RPMI8226 (cell line): ENCODE results near the gene DNAI2.

Experiments used
- DNase-seq: peaks from one replicate; pipeline ENCODE4 v3.0.0-alpha.2; 2015

The DNAI2 gene, protein sequence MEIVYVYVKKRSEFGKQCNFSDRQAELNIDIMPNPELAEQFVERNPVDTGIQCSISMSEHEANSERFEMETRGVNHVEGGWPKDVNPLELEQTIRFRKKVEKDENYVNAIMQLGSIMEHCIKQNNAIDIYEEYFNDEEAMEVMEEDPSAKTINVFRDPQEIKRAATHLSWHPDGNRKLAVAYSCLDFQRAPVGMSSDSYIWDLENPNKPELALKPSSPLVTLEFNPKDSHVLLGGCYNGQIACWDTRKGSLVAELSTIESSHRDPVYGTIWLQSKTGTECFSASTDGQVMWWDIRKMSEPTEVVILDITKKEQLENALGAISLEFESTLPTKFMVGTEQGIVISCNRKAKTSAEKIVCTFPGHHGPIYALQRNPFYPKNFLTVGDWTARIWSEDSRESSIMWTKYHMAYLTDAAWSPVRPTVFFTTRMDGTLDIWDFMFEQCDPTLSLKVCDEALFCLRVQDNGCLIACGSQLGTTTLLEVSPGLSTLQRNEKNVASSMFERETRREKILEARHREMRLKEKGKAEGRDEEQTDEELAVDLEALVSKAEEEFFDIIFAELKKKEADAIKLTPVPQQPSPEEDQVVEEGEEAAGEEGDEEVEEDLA

DNA sequence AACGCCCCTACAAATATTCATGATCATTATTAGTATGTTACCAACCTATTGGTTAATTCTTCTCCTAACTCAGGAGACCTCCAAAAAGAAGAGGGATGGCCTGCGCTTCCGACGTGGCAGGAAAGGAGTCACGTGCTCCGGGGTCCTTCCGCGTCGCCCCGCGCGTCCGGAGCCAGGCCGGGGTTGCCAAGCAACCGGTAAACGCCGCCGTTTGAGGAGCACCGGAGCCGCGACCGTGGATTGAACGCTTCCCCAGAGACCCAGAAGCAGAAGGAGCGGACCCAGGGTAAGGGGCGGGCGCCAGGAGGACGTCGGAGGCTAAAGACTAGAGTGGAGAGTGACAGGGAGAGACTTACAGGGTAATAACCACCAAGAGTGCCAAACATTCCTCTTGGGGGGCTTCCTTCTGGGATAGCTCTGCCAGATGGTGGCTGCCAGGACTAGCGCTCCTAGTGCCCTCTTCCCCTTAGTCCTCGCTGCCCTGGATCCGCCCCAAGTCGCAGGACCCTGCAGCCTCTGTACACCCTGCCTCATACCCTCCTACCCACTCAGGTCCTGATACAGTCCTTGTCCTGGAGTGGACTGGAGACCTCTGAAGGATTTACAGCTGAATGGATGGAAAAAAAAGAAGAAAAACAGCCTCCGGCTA is at the start of gene DNAI2:
DNAI2 (plus strand) TSS at position 175 of the 649 bp plus-strand sequence. CDS start 7,584 bp downstream, outside the sequence.
- DNase-seq, result no peak

DNA sequence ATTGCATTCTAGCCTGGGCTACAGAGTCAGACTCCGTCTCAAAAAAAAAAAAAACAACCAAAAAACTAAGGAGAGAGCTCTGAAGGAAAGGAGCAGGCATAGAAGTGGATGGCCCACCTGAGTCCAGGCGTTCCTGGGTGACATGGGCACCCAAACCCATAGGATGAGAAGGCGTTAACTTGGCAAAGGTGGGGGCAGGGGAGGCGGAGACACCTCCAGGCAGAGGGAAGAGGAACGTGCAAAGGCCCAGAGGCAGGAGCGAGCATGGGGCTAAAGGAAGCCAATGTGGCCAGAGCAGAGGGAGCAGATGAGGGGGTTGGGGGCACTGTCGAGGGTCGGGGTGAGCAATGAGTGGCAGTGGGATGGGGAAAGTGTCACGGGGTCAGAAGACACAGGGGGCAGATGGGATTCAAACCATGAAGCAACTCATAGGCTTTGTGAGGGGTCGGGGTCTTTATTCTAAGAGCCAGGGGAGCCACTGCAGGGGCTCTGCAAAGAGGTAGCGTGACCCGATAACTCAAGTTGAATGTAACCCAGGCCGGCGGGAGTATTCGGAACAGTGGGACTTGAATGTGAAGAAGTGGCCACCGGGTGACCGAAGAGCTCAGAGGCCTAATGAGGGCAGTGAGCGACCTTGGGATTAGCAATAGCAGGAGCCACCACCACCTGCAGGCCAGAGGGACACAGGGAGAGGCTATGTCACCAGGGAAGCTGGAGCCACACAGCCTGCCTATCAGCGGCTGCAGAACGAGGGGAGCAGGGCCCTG is 48.9 kb upstream of the DNAI2 start:
- DNase-seq, result no peak

DNA sequence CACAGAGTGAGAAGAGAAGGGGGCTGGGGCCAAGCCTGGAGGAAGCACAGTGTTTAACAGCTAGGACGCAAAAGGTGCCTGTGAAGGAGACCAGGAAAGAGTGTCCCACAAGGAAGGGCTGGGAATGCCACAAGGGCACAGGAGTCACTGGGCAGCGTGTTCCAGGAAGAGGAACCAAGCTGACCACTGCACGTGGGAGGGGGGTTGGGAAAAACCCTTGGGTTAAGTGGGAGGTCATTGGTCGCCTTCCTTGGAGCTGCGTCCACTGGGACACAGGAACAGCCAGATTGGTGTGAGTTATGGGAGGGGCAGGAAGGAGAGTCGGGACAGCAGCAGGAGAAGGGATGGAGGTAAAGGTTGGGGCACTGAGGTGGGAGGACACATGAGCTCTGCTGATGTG is 47.8 kb upstream of the DNAI2 start:
- DNase-seq, result no peak

DNA sequence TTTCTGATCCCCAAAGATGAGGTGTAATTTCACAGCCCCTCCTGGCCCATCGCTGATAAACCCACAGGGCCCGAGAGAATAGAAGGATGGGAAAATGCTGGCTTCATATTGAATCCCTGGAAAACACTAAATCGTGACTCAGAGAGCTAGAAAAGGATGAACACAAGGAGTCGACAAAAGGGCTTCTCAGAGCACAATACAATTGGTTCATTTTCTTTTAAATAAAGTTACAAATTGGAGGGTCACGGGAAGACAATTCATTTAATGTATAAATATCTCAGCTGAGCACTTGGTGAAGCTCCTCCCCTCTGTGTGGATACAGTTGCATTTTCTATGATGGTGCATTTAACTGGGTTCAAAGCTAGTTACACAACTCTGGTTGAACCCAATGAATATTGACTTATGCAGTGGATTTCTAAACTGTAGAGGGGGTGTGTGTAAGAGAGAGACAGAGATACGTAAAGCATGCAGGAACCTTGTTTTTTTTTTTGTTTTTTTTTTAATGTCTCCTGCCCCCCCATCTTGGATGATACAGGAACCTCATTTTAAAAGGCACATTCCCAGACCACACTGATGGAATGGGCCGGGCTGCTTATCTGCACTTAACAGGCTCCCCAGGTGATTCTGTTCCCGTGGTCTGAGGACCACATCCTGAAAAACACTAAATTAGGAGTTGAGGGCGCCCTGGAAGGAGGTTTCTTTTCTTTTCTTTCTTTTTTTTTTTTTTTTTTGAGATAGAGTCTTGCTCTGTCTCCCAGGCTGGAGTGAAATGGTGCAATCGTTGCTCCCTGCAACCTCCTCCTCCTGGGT is 46.6 kb upstream of the DNAI2 start:
- no peak for DNase-seq

DNA sequence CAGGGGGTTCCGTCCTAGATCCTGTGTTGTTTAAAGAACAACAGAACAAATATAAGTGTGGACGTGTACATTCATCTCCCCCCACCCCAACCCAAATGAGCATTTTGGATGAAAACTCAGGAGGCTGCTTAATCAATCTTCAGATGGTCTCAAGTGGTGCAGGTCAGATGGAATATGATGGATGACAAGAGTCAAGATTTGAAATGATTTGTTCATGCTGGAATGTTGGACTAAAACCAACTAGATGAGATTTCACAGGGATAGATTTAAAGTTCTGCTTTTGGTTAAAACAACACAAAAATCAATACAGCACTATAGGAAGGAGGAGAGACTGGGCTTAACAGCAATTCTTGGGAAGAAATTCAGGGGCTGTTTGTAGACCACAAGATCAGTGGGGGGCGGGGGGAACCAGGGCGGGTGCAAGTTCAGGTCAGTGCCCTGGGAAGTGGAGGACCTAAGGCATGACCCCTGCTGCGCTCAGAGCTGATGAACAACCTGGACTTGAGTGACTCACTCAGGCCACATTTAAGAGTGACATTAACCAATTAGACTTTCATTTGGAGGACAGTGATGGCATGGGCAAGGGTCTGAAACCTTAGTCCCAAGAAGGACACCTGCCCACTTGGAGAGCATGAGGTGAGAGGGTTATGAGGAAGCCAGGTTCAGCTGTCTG is 45.6 kb upstream of the DNAI2 start:
- no peak for DNase-seq

DNA sequence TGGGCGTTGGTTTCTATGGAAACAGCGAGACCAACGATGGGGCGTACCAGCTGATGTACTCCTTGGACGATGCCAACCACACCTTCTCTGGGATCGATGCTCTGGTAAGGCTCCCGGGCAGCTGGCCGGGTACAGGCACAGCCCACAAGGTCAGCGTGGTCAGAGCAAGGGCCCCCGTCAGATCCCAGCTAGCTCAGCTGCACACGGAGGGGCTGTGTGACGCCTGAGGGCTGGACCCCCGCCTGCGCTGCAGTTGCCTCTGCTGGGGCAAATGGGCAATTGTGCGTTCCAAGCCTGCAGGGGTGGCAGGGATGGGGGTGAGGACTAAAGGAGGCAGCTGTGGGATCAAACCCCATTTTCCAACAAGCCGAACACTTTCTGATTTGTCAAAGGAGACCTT is 43.1 kb upstream of the DNAI2 start:
- DNase-seq, result no peak

DNA sequence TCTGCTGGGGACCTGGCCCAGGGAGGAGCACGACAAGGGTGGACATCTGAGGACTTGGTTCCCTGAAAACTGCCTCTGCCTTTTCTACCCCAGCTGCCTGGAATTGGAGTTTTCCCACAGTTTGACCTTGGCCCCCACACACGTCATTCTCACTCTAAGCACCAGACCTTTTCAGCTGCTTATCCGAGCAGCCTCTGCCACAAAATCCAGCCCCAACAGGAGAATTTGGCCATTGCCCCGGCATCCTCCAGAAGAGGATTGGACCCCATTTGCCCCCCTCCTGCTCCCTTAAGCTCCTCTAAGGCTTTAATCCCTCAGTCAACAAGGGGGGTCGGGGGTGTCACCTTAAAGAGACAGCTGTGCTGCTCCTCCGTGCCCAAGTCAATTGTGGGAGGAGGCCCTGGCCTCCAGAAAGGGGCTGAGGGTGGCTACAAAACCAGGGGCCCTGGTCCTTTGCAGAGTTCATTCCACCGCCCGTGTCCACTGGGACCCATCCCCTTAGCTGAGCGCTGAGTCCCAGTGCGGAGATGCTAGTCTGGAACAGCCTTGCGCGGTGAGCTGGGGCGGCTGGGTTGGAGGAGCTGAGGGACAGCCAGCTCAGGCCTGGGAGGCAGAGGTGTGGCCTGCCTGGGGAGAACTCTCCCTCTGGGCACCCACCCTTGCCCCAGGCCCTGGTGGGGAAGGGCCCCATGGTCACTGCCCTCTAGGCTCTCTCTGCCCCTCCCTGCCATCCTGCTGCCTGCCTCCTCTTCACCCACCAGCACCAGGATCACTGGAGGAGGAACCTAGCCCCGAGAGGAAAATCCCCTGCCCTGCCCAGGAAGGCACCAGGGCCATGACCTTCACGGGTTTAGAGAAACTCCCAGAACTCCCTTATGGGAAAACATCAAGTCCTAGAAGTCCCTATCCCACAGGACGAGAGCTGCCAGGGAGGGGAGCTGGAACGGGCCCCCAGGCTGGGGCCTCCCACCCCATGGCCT is 41.8 kb upstream of the DNAI2 start:
- no peak for DNase-seq

DNA sequence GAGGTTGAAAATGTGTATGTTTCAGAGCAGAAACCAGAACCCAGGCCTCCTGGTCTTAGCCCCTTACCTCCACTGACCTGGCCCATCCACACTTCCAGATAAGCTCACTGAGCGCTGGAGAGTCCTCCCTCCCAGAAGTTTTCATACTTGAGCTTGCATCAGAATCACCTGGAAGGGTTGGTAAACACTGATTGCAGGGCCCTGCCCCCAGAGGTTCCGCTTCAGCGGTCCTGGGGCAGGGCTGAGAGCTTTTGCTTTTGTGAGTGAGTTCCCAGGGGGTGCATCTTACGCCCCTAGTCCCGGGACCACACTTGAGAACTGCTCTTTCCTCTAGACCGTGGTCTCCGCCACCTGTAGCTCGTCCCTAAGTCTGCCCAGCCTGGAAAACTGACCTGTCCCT is 40.1 kb upstream of the DNAI2 start:
- no peak for DNase-seq

DNA sequence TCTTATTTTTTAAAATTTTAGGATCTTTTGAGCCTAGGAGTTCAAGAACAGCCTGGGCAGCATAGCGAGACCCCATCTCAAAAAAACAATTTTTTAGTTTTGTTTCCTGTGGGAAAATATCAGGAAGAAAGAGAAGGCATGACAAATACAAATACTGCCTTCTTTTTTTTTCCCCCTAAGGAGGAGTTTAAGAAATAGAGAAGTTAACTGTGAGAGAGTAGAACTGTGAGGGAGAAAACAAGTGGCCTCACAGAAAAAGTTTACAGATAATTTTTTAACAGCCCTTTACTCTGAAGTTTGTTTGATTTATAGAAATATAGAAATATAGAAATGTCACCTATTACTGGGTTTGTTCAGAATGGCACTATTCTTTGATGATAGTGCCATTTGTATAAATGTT is 39.5 kb upstream of the DNAI2 start:
- DNase-seq, result no peak

DNA sequence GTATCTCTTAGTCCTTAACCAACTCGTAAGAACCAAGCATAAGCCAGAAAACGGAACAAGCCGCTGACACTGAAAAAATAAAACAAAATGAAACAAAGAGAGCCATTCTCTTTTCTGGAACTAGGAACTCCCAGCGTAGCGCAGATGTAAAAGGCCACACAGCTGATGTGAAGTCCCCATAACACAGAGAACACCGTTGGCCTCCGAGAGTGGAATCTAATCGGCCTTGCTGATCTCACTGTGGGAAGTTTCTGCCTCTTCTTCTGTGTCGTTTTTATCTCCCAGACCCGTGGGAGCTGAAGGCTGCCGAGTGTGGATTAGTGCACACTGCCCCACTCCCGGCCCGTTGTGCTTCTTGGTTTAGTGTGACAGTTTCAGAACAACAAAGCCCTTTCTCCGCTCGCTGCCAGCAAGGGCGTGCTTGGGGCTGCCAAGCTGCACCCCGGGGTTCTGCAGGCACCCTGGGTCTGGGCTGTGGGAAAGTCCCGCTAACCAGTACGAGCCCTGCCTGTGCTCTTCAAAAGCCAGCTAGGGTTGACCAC is 38.9 kb upstream of the DNAI2 start:
- no peak for DNase-seq

DNA sequence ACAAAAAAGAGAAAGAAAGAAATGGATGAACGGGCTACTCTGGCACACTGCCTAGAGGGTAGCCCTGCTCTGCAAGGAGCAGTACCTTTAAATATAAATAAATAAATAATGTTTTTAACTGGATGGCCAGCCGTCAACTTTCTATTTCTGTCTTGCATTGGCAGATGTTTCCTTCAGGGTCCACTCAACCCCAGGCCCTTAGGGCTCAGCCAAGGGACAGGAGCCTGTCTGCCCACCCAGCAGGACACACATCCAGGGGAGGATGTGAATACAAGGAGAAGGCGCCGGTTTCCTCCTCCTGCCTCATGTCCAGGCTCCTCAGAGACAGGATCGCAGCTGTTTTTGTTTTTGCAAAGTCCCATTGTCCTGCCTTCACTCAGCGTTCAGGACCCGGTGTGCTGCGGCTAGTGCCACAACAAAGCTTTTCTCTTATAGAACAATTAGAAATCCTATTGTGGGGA is 38.1 kb upstream of the DNAI2 start:
- no peak for DNase-seq

DNA sequence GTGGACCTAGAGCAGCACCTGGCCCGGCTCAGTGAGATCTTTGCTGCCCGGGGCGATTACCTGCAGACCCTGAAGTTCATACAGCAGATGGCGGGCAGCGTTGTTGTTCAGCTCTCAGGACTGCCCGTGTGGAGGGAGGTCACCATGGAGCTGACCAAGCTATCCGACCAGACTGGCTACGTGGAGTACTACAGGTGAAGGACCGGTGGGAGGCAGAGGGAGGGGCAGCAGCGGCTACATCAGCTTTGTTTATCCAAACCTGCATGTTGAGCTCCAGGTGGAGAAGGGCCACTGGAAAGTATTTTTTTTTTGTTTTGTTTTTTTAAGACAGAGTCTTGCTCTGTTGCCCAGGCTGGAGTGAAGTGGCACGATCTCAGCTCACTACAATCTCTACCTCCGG is 36.7 kb upstream of the DNAI2 start:
- no peak for DNase-seq

DNA sequence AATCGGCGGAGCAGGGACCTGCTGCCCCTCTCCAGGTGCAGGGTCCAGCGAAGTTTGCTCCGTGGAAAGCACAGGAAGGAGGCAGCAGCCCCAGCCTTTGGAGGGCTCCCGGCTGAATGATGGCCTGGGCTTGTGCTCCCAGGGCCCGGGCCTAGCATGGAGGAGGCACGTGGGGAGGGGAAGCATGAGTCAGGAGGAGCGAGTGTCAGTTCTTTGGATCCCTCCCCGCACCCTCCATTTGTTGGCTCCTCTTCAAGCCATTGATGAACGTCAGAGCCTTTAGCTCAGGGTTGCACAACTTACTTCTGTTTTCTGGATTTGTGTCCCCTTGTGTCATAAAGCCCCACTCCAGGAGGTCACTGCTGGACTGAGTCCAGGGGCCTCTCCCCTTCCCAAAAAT is 34.9 kb upstream of the DNAI2 start:
- DNase-seq, result no peak

DNA sequence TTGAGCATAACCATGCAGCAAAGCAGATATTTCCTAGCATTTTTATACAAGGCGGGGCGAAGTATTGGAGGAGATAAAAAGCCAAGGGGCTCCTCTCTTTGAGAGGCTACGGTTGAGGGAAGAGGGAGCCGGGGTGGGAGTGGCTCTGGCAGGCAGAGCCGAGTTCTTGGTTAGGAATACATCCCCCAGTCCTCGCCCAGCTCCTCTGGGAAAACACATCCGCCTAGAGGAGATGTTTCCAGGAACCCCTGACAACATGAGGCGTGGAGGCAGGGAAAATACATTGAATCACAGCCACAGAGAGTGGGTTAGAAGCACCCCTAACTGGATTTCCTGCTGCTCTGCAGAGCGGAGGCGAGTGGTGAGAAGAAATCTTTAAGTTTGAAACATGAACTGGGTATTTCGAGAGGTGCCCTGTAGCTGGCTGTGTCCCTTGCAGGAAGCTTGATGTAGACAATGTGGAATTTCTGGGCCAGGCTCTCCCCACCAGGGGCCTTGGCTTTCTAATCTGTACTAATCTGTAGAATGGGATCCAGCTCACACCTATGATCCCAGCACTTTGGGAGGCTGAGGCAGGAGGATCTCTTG is 33.3 kb upstream of the DNAI2 start:
- DNase-seq, result no peak

DNA sequence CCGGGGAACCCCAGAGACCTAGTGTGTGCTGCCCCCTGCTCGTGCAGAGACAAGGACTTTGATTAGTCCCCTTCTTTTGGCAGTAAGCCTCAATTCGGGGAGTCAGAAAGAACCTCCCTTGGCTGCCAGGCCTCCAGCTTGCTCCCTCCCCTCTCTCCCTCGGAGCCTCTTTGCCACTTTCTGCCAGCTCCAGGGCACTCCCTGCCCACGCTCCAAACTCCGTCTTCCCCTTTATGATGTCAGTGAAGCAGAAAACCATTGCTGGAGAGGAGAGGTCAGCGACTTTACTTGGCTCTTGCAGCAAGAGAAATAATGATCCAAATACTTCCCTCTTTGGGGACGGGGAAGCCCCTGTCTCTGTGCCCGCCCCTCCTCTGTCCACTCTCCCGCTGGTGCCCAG is 32.6 kb upstream of the DNAI2 start:
- DNase-seq, result no peak

DNA sequence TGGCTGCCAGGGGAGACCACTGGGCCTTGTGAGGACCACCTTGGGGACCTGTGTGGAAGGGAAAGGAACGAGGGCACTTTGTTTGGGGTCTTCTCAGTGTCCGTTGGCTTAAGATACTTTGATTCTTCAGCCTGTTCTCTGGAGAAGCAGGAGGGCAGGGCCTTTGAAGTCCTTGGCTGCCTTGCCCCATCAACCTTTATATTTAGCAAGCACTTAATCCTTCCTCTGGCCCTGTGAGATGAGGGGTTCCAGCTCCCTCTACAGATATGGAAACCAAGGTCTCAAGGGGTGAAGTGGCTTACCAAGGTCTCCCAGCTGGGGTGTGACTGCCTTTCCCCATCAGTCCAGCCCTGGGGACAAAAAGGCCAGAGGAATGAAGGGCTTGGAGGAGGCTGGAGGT is 32.2 kb upstream of the DNAI2 start:
- no peak for DNase-seq

DNA sequence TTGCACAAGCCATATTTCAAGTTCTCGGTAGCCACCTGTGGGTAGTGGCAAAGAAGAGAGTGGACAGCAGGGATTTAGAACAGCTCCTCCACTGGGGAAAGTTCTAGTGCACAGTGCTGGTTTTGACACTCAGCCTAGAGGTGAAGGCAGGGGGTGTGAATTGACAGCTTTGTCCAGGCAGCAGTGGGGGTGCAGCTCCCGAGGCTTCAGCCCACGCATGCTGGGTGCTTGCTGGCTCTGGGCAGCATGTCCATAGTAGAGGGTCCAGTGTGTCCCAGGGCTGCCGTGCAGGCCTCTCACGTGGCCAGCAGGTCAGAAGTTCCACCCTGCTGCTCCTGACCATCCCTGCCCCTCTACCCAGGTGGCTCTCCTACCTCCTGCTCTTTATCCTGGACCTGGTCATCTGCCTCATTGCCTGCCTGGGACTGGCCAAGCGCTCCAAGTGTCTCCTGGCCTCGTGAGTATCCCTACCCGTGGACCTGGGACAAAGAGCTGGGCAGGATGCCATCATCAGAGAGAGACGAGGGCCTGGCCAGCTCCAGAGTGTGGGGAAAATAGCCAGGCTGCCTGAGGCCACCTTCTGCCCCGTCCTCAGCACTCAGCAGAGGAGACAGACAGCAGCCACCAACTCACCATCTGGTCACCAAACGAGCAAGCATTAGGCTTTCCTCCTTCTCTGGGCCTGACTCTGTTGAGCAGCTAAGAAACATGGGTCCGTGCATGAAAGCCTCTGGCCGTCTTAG is 30.9 kb upstream of the DNAI2 start:
- DNase-seq, result no peak

DNA sequence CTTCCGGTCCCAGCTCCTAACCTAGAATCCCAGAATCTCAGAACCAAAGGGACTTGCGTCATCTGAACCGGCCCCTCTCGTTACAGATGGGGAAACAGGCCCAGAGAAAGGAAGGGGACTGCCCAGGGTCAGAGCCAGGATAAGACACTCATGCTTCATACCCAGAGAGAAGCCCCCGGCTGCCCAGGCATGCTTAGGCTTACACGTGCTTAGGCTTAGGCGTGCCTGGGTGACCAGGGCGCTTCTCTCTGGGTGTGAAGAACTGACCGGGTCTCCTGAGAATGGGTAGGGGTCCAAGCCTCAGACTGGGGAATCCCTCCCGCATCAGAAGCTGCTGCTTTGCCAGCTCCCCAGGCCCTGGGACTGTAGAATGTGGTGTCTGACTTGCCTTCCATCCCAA is 29.9 kb upstream of the DNAI2 start:
- no peak for DNase-seq

DNA sequence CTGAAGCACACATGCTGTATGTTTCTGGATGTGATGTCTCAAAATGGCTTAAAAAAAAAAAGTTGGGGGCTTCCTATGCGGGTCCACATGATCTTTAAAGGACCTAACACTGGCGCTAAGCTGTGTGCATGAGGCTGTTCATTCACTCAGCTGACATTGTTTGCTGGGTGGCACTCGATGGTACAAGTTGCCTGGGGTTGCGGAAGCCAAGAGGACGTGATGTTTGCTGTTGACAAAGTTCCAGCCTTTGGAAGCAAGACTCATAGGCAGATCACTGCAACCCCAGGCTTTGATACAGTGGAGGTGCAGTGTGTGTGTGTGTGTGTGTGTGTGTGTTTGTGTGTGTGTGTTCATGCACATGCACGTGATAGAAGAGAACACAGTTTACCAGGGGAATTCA is 29.5 kb upstream of the DNAI2 start:
- no peak for DNase-seq
